CD14-positive monocyte (primary cell): Measurements from ENCODE around the gene C19orf44. TPM values are rescaled to one million over a fixed set of nuclear protein-coding genes. Genes with fewer than 3 reads are reported as not detected.
A peak's percentile ranks its signal among the peaks of the same experiment; 100 is the strongest.

Source experiments
- DNase-seq, 3 donors: peaks; one replicate each; pipeline ENCODE4 v3.0.0-alpha.2; 2011 to 2022
- H2AFZ ChIP-seq: 2 replicates; pipeline ENCODE4 v1.6.0; 2012; ENCODE audit warnings: mild to moderate bottlenecking, low read depth, low read length, inconsistent platforms; ENCODE audit not compliant: insufficient read depth, poor library complexity, severe bottlenecking
- H3K27ac ChIP-seq, 2 donors: 1 replicate in 1 of 2; 2 replicates in 1 of 2; pipeline ENCODE4 v1.5.1; 2012 to 2013; ENCODE audit warnings: low read length in 2 of 2, control low read depth in 1 of 2, inconsistent platforms in 1 of 2, low read depth in 1 of 2, mild to moderate bottlenecking in 1 of 2
- H3K27me3 ChIP-seq, 2 donors: one replicate each; pipeline versions ENCODE4 v1.6.0 to v1.6.1; 2011 to 2013; ENCODE audit warnings: low read length in 2 of 2; ENCODE audit not compliant: control insufficient read depth in 2 of 2, insufficient read depth in 2 of 2
- H3K36me3 ChIP-seq, 2 donors: replicated peaks in 1 of 2; 1 replicate in 1 of 2; 2 replicates in 1 of 2; pipeline versions ENCODE4 v1.5.1 to v1.6.1; 2012 to 2013; ENCODE audit warnings: low read length in 2 of 2, control low read depth in 1 of 2, inconsistent platforms in 1 of 2, mild to moderate bottlenecking in 1 of 2; ENCODE audit not compliant: insufficient read depth in 2 of 2, control insufficient read depth in 1 of 2
- H3K4me1 ChIP-seq, 2 donors: 1 replicate in 1 of 2; 2 replicates in 1 of 2; pipeline versions ENCODE4 v1.5.1 to v1.6.1; 2012 to 2013; ENCODE audit warnings: low read length in 2 of 2, control low read depth in 1 of 2, inconsistent platforms in 1 of 2, mild to moderate bottlenecking in 1 of 2, moderate library complexity in 1 of 2; ENCODE audit not compliant: insufficient read depth in 2 of 2, control insufficient read depth in 1 of 2
- H3K4me2 ChIP-seq: replicated peaks from 2 replicates; pipeline ENCODE3; 2012; ENCODE audit warnings: low read length, moderate library complexity, mild to moderate bottlenecking; ENCODE audit not compliant: poor library complexity, severe bottlenecking; ENCODE audit errors: extremely low read depth
- H3K4me3 ChIP-seq, 3 experiments: fragments of 200-600 bp in 1 of 3; sonication (generic) in 1 of 3; replicated peaks in 1 of 3; 1 replicate in 2 of 3; 2 replicates in 1 of 3; pipeline ENCODE4 v1.5.1; 2011 to 2013; ENCODE audit warnings: low read length in 3 of 3, mild to moderate bottlenecking in 3 of 3, control low read depth in 2 of 3, low read depth in 2 of 3, inconsistent platforms in 1 of 3, moderate library complexity in 1 of 3
- H3K79me2 ChIP-seq: 2 replicates; pipeline ENCODE4 v1.6.0; 2012; ENCODE audit warnings: mild to moderate bottlenecking, control low read depth, inconsistent platforms, low read length, moderate library complexity; ENCODE audit not compliant: insufficient read depth
- H3K9ac ChIP-seq: 2 replicates; pipeline ENCODE4 v1.6.0; 2017; ENCODE audit warnings: low read length, mild to moderate bottlenecking; ENCODE audit not compliant: insufficient read depth, poor library complexity, severe bottlenecking
- H3K9me3 ChIP-seq, 2 donors: replicated peaks in 1 of 2; 1 replicate in 1 of 2; 2 replicates in 1 of 2; pipeline versions ENCODE4 v1.5.1 to v1.6.1; 2012 to 2013; ENCODE audit warnings: low read length in 2 of 2, control low read depth in 1 of 2; ENCODE audit not compliant: control insufficient read depth in 1 of 2, insufficient read depth in 1 of 2
- H4K20me1 ChIP-seq: 2 replicates; pipeline ENCODE4 v1.6.0; 2012; ENCODE audit warnings: mild to moderate bottlenecking, low read length, control low read depth, moderate library complexity; ENCODE audit not compliant: insufficient read depth
- H3K27ac Mint-ChIP-seq, 7 donors: one replicate each; pipeline ENCODE4 v1.8.0; 2020; ENCODE audit warnings: mild to moderate bottlenecking in 7 of 7, mixed read lengths in 7 of 7, moderate library complexity in 6 of 7, inconsistent platforms in 2 of 7
- H3K27me3 Mint-ChIP-seq, 3 donors: one replicate each; pipeline ENCODE4 v1.8.0; 2021 to 2022; ENCODE audit warnings: low read depth in 3 of 3, mild to moderate bottlenecking in 3 of 3, mixed read lengths in 3 of 3, moderate library complexity in 3 of 3, inconsistent platforms in 1 of 3
- H3K36me3 Mint-ChIP-seq, 2 donors: one replicate each; pipeline ENCODE4 v1.8.0; 2020; ENCODE audit warnings: mixed read lengths in 2 of 2, inconsistent platforms in 1 of 2, mild to moderate bottlenecking in 1 of 2
- H3K4me1 Mint-ChIP-seq: one replicate; pipeline ENCODE4 v1.8.0; 2020; ENCODE audit warnings: mild to moderate bottlenecking, mixed read lengths
- H3K4me3 Mint-ChIP-seq, 2 donors: one replicate each; pipeline ENCODE4 v1.8.0; 2020; ENCODE audit warnings: mild to moderate bottlenecking in 2 of 2, mixed read lengths in 2 of 2, moderate library complexity in 1 of 2
- H3K9me3 Mint-ChIP-seq, 7 donors: one replicate each; pipeline ENCODE4 v1.8.0; 2020 to 2022; ENCODE audit warnings: mixed read lengths in 7 of 7, mild to moderate bottlenecking in 6 of 7, moderate library complexity in 6 of 7, inconsistent platforms in 2 of 7
- WGBS: methylation state at CpG from one replicate; pipeline ENCODE4 v1.1.5; 2013; ENCODE audit warnings: missing lambda C conversion rate; ENCODE audit not compliant: insufficient coverage; 5-methylcytosine and 5-hydroxymethylcytosine counted together
- intact Hi-C, 2 donors: fragments of 100-400 bp; cut with micrococcal nuclease; formaldehyde crosslinking; loops; one replicate each; pipeline versions ENCODE4 v1.15.0 to v1.15.1; 2023
- polyA plus RNA-seq, 3 donors: library from polyadenylated mRNA; depleted of rRNA in 1 of 3; unstranded in 2 of 3; stranded (reverse) in 1 of 3; fragments of 300-500 nt in 2 of 3; fragments of >200 nt in 1 of 3; fragmentation: Illumina TruSeq in 2 of 3; gene quantifications; 1 replicate in 2 of 3; 2 replicates in 1 of 3; pipeline ENCODE4 v1.2.3, GENCODE V29; 2012 to 2021
- small RNA-seq: library from RNA; depleted of rRNA; stranded (forward); fragments of <200 nt; gene quantifications from one replicate; pipeline ENCODE3, GENCODE V24; 2012; ENCODE audit warnings: low read depth; ENCODE audit not compliant: insufficient read length
- TF ChIP-seq, protein P1 (sequence below): fragments of 200-600 bp; IDR thresholded peaks from one replicate; pipeline ENCODE4 v1.8.0; 2022; ENCODE audit warnings: antibody characterized with exemption, mild to moderate bottlenecking

C19orf44 gene
- polyA plus RNA-seq, 3 donors = 0.58 to 0.65 TPM; not detected in 1

DNA sequence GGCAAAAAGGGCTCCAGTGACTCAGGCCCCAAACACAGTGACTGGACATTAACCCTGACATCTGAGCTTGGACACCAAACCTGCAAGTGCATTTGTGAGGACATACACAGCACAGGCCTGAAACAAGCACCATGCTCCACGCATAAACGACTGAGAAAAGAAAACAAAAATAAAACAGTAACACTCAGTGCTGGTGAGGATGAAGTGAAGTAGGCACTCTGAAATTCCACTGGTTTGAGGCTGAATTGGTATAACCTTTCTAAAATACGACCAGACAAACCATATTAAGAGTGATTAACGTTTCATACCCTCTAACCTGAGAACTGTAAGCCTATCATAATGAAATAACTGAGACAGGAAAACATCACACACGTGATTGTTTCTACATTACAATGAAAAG is 70.5 kb downstream of the C19orf44 start:
- H3K27me3 ChIP-seq = no peaks in the 10 kb centered on the region
- H3K4me2 ChIP-seq = no peak overlapping the region
- no peak overlapping the region for H3K27ac ChIP-seq
- no peak overlapping the region for H3K9ac ChIP-seq
- H3K79me2 ChIP-seq = peaks cover 19% of the 10 kb centered on the region
- DNase-seq = no peak
- H3K36me3 Mint-ChIP-seq = peaks cover 69 to 89% of the 10 kb centered on the region in 2 donors
- H2AFZ ChIP-seq = no peak overlapping the region
- no peak overlapping the region for H3K4me3 ChIP-seq
- peaks cover 55 to 84% of the 10 kb centered on the region in 2 donors for H3K36me3 ChIP-seq
- no peaks in the 10 kb centered on the region for H3K9me3 ChIP-seq
- TF ChIP-seq, protein P1, sequence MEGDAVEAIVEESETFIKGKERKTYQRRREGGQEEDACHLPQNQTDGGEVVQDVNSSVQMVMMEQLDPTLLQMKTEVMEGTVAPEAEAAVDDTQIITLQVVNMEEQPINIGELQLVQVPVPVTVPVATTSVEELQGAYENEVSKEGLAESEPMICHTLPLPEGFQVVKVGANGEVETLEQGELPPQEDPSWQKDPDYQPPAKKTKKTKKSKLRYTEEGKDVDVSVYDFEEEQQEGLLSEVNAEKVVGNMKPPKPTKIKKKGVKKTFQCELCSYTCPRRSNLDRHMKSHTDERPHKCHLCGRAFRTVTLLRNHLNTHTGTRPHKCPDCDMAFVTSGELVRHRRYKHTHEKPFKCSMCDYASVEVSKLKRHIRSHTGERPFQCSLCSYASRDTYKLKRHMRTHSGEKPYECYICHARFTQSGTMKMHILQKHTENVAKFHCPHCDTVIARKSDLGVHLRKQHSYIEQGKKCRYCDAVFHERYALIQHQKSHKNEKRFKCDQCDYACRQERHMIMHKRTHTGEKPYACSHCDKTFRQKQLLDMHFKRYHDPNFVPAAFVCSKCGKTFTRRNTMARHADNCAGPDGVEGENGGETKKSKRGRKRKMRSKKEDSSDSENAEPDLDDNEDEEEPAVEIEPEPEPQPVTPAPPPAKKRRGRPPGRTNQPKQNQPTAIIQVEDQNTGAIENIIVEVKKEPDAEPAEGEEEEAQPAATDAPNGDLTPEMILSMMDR = no peak
- H3K9me3 Mint-ChIP-seq = peaks cover 0 to 3% (median 0%) of the 10 kb centered on the region in 7 donors
- no CpG with 5 or more reads among the region's 5 CpGs for WGBS
- intact Hi-C loops = no loop called here
- H3K27me3 Mint-ChIP-seq = peaks cover 0 to 2% (median 0%) of the 10 kb centered on the region in 3 donors
- no peak overlapping the region for H3K4me3 Mint-ChIP-seq
- peaks cover 12 to 15% of the 10 kb centered on the region in 2 donors for H3K4me1 ChIP-seq
- no peak overlapping the region for H3K27ac Mint-ChIP-seq
- H4K20me1 ChIP-seq = peaks cover 8% of the 10 kb centered on the region
- H3K4me1 Mint-ChIP-seq = peaks cover 12% of the 10 kb centered on the region

DNA sequence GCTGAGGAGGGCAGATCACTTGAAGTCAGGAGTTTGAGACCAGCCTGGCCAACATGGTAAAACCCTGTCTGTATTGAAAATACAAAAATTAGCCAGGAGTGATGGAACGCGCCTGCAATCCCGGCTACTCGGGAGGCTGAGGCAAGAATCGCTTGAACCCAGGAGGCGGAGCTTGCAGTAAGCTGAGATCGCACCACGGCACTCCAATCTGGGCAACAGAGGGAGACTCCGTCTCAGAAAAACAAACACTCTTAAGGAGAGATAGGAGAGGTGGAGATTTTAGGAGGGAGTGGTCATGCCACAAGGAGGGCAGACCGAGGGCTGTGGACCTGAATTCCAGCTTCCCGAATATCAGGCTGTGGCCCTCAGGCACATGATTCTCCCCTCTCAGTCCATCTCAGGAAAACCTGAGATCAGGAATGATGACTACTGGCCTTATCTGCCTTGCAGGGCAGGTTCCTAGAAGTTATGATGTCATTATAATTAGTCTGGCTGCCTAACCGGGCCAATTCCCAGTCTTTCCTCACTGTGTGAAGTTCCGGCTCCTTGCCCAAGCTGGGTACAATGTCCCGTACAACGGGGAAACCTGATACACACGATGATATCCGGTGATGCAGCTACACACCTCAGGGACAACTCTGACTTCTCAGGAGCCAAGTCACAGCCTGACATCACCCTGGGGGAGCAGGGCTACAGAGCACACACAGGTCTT is 73.6 kb downstream of the C19orf44 start:
- peaks cover 32% of the 10 kb centered on the region for H3K4me1 Mint-ChIP-seq
- H3K27me3 ChIP-seq = no peaks in the 10 kb centered on the region
- intact Hi-C loops = loop anchor here (2.0 to 5.0 kb wide), 4 partner anchors 27 to 58 kb away; partner anchors contain the start of genes CHERP (in 1 of the 2) and MED26 (in 1 of the 2)
- no peak overlapping the region for H2AFZ ChIP-seq
- peaks cover 0 to 3% (median 0%) of the 10 kb centered on the region in 7 donors for H3K9me3 Mint-ChIP-seq
- H3K27ac Mint-ChIP-seq = peak overlapping the region in 5 of 7 donors; percentile 16 to 70 (median 53)
- H3K4me1 ChIP-seq = peaks cover 30 to 38% of the 10 kb centered on the region in 2 donors
- no peak overlapping the region for H3K4me2 ChIP-seq
- H3K27me3 Mint-ChIP-seq = peaks cover 0 to 2% (median 0%) of the 10 kb centered on the region in 3 donors
- peak overlapping the region in 1 of 2 donors; percentile 31 for H3K27ac ChIP-seq
- peaks cover 46% of the 10 kb centered on the region for H3K79me2 ChIP-seq
- H4K20me1 ChIP-seq = peaks cover 29% of the 10 kb centered on the region
- H3K36me3 ChIP-seq = peaks cover 32 to 65% of the 10 kb centered on the region in 2 donors
- no peak overlapping the region for H3K9ac ChIP-seq
- WGBS = 96% methylated on average over 13 of the region's 17 CpGs
- no peaks in the 10 kb centered on the region for H3K9me3 ChIP-seq
- H3K4me3 ChIP-seq = no peak overlapping the region
- TF ChIP-seq, protein P1 = no peak
- DNase-seq = no peak
- H3K4me3 Mint-ChIP-seq = no peak overlapping the region
- H3K36me3 Mint-ChIP-seq = peaks cover 50 to 68% of the 10 kb centered on the region in 2 donors

Small RNA genes within 50 kb of the gene (small RNA-seq; reads per million reads assigned to genes)
- not detected for gene RN7SL146P

Other genes with a start within 250 kb of the C19orf44 start
- 100 to 1,000 TPM in 1 of 3 donors, 10 to 100 TPM in 2; 34.0 to 331 (median 51.4) TPM for gene KLF2, start 171.6 kb upstream of the C19orf44 start, polyA plus RNA-seq
- gene EPS15L1, start 24.4 kb upstream of the C19orf44 start, polyA plus RNA-seq = 10 to 100 TPM in 1 of 3 donors, 1 to 10 TPM in 2; 5.2 to 29.5 (median 6.1) TPM
- gene CALR3, start 227 bp upstream of the C19orf44 start, polyA plus RNA-seq = not detected
- gene CHERP, start 46.0 kb downstream of the C19orf44 start, polyA plus RNA-seq = 10 to 100 TPM in 1 of 3 donors, 1 to 10 TPM in 2; 3.2 to 18.8 (median 5.3) TPM
- 10 to 100 TPM; 12.1 to 28.8 (median 13.5) TPM for gene SLC35E1, start 76.0 kb downstream of the C19orf44 start, polyA plus RNA-seq
- 1 to 10 TPM; 1.1 to 7.1 (median 2.1) TPM for gene MED26, start 131.8 kb downstream of the C19orf44 start, polyA plus RNA-seq
- 10 to 100 TPM; 65.5 to 91.7 (median 86.7) TPM for gene SMIM7, start 163.8 kb downstream of the C19orf44 start, polyA plus RNA-seq
- gene TMEM38A, start 164.7 kb downstream of the C19orf44 start, polyA plus RNA-seq = 10 to 100 TPM in 2 of 3 donors, 1 to 10 TPM in 1; 8.5 to 21.6 (median 10.6) TPM
- under 1 TPM in 2 of 3 donors, not detected in 1; 0.03 to 0.05 TPM for gene NWD1, start 223.5 kb downstream of the C19orf44 start, polyA plus RNA-seq